Liver (tissue), 9 donors: Measurements from ENCODE around the gene XXYLT1. TPM values are rescaled to one million over a fixed set of nuclear protein-coding genes. Genes with fewer than 3 reads are reported as not detected.

ENCODE experiments used
- DNase-seq: peaks from one replicate; pipeline ENCODE4 v3.0.0-alpha.2; 2017; ENCODE audit warnings: low spot score
- H3K27ac ChIP-seq, 2 donors: one replicate each; pipeline ENCODE4 v1.7.0; 2013; ENCODE audit warnings: inconsistent platforms in 2 of 2, low read length in 2 of 2, control low read depth in 1 of 2, low read depth in 1 of 2, mild to moderate bottlenecking in 1 of 2
- H3K27me3 ChIP-seq, 4 donors: one replicate each; pipeline versions ENCODE4 v1.6.1 to v1.7.0; 2013; ENCODE audit warnings: low read length in 3 of 4, inconsistent platforms in 1 of 4, mild to moderate bottlenecking in 1 of 4, moderate library complexity in 1 of 4; ENCODE audit not compliant: control insufficient read depth in 4 of 4, insufficient read depth in 4 of 4
- H3K36me3 ChIP-seq, 4 donors: one replicate each; pipeline versions ENCODE4 v1.6.1 to v1.7.0; 2013; ENCODE audit warnings: low read length in 3 of 4, mild to moderate bottlenecking in 3 of 4, low read depth in 1 of 4, moderate library complexity in 1 of 4; ENCODE audit not compliant: control insufficient read depth in 4 of 4, insufficient read depth in 3 of 4
- H3K4me1 ChIP-seq, 4 donors: one replicate each; pipeline versions ENCODE4 v1.6.1 to v1.7.0; 2013; ENCODE audit warnings: low read length in 3 of 4, mild to moderate bottlenecking in 3 of 4, moderate library complexity in 1 of 4; ENCODE audit not compliant: control insufficient read depth in 4 of 4, insufficient read depth in 4 of 4
- H3K4me3 ChIP-seq, 3 donors: one replicate each; pipeline versions ENCODE4 v1.6.1 to v1.7.0; 2013; ENCODE audit warnings: low read length in 3 of 3, control low read depth in 1 of 3, low read depth in 1 of 3, mild to moderate bottlenecking in 1 of 3
- H3K9ac ChIP-seq, 2 donors: one replicate each; pipeline ENCODE4 v1.7.0; 2013; ENCODE audit warnings: low read length in 2 of 2, mild to moderate bottlenecking in 2 of 2, moderate library complexity in 2 of 2, control low read depth in 1 of 2, low read depth in 1 of 2
- H3K9me3 ChIP-seq, 4 donors: one replicate each; pipeline versions ENCODE4 v1.6.1 to v1.7.0; 2013; ENCODE audit warnings: low read length in 3 of 4; ENCODE audit not compliant: control insufficient read depth in 4 of 4
- ATF3 ChIP-seq: IDR thresholded peaks from 2 replicates; pipeline ENCODE4 v1.6.1; 2016; ENCODE audit warnings: antibody characterized with exemption
- CTCF ChIP-seq: fragments of 150-350 bp; IDR thresholded peaks from 2 replicates; pipeline ENCODE4 v1.5.1; 2017; ENCODE audit warnings: improper control_type of control experiment, low read depth, low read length; ENCODE audit not compliant: missing input control
- EGR1 ChIP-seq, 2 donors: IDR thresholded peaks; 2 replicates each; pipeline ENCODE4 v1.6.1; 2016 to 2018; ENCODE audit warnings: antibody characterized with exemption in 2 of 2, low read depth in 2 of 2
- FOXA1 ChIP-seq: IDR thresholded peaks from 2 replicates; pipeline ENCODE4 v1.6.1; 2016; ENCODE audit warnings: antibody characterized with exemption
- FOXA2 ChIP-seq: IDR thresholded peaks from 2 replicates; pipeline ENCODE4 v1.6.1; 2016; ENCODE audit warnings: antibody characterized with exemption
- GABPA ChIP-seq, 2 donors: IDR thresholded peaks in 1 of 2; conservative IDR thresholded peaks in 1 of 2; 2 replicates each; pipeline ENCODE4 v1.6.1; 2016; ENCODE audit warnings: antibody characterized with exemption in 2 of 2, mild to moderate bottlenecking in 1 of 2, moderate library complexity in 1 of 2
- HNF4A ChIP-seq, 2 donors: conservative IDR thresholded peaks; 2 replicates each; pipeline ENCODE4 v1.6.1; 2016; ENCODE audit warnings: antibody characterized with exemption in 2 of 2, mild to moderate bottlenecking in 2 of 2
- HNF4G ChIP-seq: IDR thresholded peaks from 2 replicates; pipeline ENCODE4 v1.6.1; 2016; ENCODE audit warnings: antibody characterized with exemption
- JUND ChIP-seq, 2 donors: IDR thresholded peaks; 2 replicates each; pipeline ENCODE4 v1.6.1; 2016; ENCODE audit warnings: antibody characterized with exemption in 2 of 2
- MAX ChIP-seq: IDR thresholded peaks from 2 replicates; pipeline ENCODE4 v1.6.1; 2016; ENCODE audit warnings: antibody characterized with exemption
- NR2F2 ChIP-seq: IDR thresholded peaks from 2 replicates; pipeline ENCODE4 v1.6.1; 2016; ENCODE audit warnings: antibody characterized with exemption
- RAD21 ChIP-seq, 2 donors: IDR thresholded peaks; 2 replicates each; pipeline ENCODE4 v1.6.1; 2016; ENCODE audit warnings: antibody characterized with exemption in 2 of 2, mild to moderate bottlenecking in 2 of 2
- REST ChIP-seq: IDR thresholded peaks from 2 replicates; pipeline ENCODE4 v1.6.1; 2016; ENCODE audit warnings: antibody characterized with exemption, mild to moderate bottlenecking
- RXRA ChIP-seq, 2 donors: IDR thresholded peaks; 2 replicates each; pipeline ENCODE4 v1.6.1; 2017 to 2018; ENCODE audit warnings: antibody characterized with exemption in 2 of 2, mild to moderate bottlenecking in 1 of 2
- SP1 ChIP-seq: IDR thresholded peaks from 2 replicates; pipeline ENCODE4 v1.6.1; 2018; ENCODE audit warnings: antibody characterized with exemption, mild to moderate bottlenecking
- TAF1 ChIP-seq: conservative IDR thresholded peaks from 2 replicates; pipeline ENCODE4 v1.6.1; 2016; ENCODE audit warnings: antibody characterized with exemption, mild to moderate bottlenecking
- YY1 ChIP-seq: IDR thresholded peaks from 2 replicates; pipeline ENCODE4 v1.6.1; 2016; ENCODE audit warnings: antibody characterized with exemption, mild to moderate bottlenecking
- ZBTB33 ChIP-seq: IDR thresholded peaks from 2 replicates; pipeline ENCODE4 v1.6.1; 2016; ENCODE audit warnings: antibody characterized with exemption
- WGBS: extraction: QIAGEN DNeasy Blood & Tissue Kit; methylation state at CpG from one replicate; pipeline ENCODE4 v1.1.7; 2013; 5-methylcytosine and 5-hydroxymethylcytosine counted together
- polyA plus RNA-seq, 2 donors: library from polyadenylated mRNA; stranded (reverse) in 1 of 2; unstranded in 1 of 2; fragments of 200-250 nt in 1 of 2; fragments of >200 nt in 1 of 2; fragmentation: Nextera tagmentation in 1 of 2; extraction: Ambion mirVana in 1 of 2; gene quantifications; one replicate each; pipeline versions ENCODE4 v1.2.1 to v1.2.3, GENCODE V29; 2013 to 2015
- total RNA-seq, 2 donors: library from RNA; depleted of rRNA; stranded (reverse); fragments of >200 nt; gene quantifications; one replicate each; pipeline ENCODE4 v1.2.3, GENCODE V29; 2014
- donor health status: healthy.
- donor health status: healthy.
- donor health status: healthy.
- donor health status: healthy.
- donor health status: healthy.

The XXYLT1 gene
- total and polyA plus RNA-seq, 4 donors: 0.93 to 7.6 (median 2.8) TPM

- Histone ChIP-seq H3K27me3 (no peaks in the 10 kb centered on the region), H3K36me3 (no peaks in the 10 kb centered on the region), H3K4me1 (no peaks in the 10 kb centered on the region), H3K27ac (no peak overlapping the region), H3K4me3 (no peak overlapping the region), H3K9ac (no peak overlapping the region), H3K9me3 (no peaks in the 10 kb centered on the region)
- 94% methylated on average over 7 of the region's 7 CpGs for WGBS
- DNase-seq: no peak
- TF ChIP-seq REST (no peak), FOXA1 (no peak), RAD21 (IDR thresholded peaks at IDR 0.05) (no peak), JUND (IDR thresholded peaks at IDR 0.05) (no peak)
These were observed 142.5 kb downstream of the XXYLT1 start for GRCh38 chr3:195128255-195129071.

GRCh38 chr3:195126056-195126605 is 144.8 kb downstream of the XXYLT1 start:
- H3K27me3 ChIP-seq: no peaks in the 10 kb centered on the region
- DNase-seq: no peak
- WGBS: 88% methylated on average over 14 of the region's 14 CpGs
- TF ChIP-seq EGR1 (IDR thresholded peaks at IDR 0.05; ENCODE audit: low read depth in 2 of 2) (no peak), FOXA2 (no peak), GABPA (IDR thresholded peaks at IDR 0.05 in 1 of 2, conservative IDR thresholded peaks at IDR 0.05 in 1 of 2) (no peak), HNF4G (no peak), MAX (no peak), ATF3 (no peak), HNF4A (conservative IDR thresholded peaks at IDR 0.05) (no peak), FOXA1 (no peak), RAD21 (IDR thresholded peaks at IDR 0.05) (no peak), TAF1 (no peak), JUND (IDR thresholded peaks at IDR 0.05) (no peak), NR2F2 (no peak), YY1 (no peak), ZBTB33 (no peak), REST (no peak), CTCF (no peak), SP1 (no peak), RXRA (IDR thresholded peaks at IDR 0.05) (no peak)
- no peaks in the 10 kb centered on the region for H3K36me3 ChIP-seq
- H3K9ac ChIP-seq: no peak overlapping the region
- H3K4me1 ChIP-seq: no peaks in the 10 kb centered on the region
- H3K4me3 ChIP-seq: no peak overlapping the region
- no peak overlapping the region for H3K27ac ChIP-seq
- no peaks in the 10 kb centered on the region for H3K9me3 ChIP-seq
